ENCODE results near the gene ENGASE.

ENGASE gene

GRCh38 chr17:79093270-79093669 is 18.6 kb downstream of the ENGASE start:
- Histone ChIP-seq H3K36me3 (ENCODE audit: control insufficient read depth, insufficient read depth, low read length) (no peaks in the 10 kb centered on the region), H3K27me3 (replicated peaks; ENCODE audit: control insufficient read depth, insufficient read depth, low read length) (no peaks in the 10 kb centered on the region; the same call in 1 of the 2 replicates), H3K4me3 (replicated peaks; ENCODE audit: low read depth, low read length) (no peak overlapping the region)
- DNase-seq (ENCODE audit: extremely low read depth, insufficient read length) = no peak
- TF ChIP-seq CTCF (IDR thresholded peaks at IDR 0.05; ENCODE audit: insufficient read depth, low read length, poor library complexity, severe bottlenecking) = no peak

- Histone ChIP-seq H3K4me3 (replicated peaks; ENCODE audit: low read depth, low read length) (no peak overlapping the region), H3K27me3 (replicated peaks; ENCODE audit: control insufficient read depth, insufficient read depth, low read length) (peaks cover 2% of the 10 kb centered on the region), H3K36me3 (ENCODE audit: control insufficient read depth, insufficient read depth, low read length) (no peaks in the 10 kb centered on the region)
- no peak for TF ChIP-seq CTCF (IDR thresholded peaks at IDR 0.05; ENCODE audit: insufficient read depth, low read length, poor library complexity, severe bottlenecking)
- DNase-seq (ENCODE audit: extremely low read depth, insufficient read length) = no peak
Observed at GRCh38 chr17:79094261-79094660, 19.6 kb downstream of the ENGASE start.

GRCh38 chr17:79095345-79096055 is 20.9 kb downstream of the ENGASE start:
- DNase-seq (ENCODE audit: extremely low read depth, insufficient read length) = no peak
- Histone ChIP-seq H3K4me3 (replicated peaks; ENCODE audit: low read depth, low read length) (no peak overlapping the region), H3K36me3 (ENCODE audit: control insufficient read depth, insufficient read depth, low read length) (no peaks in the 10 kb centered on the region), H3K27me3 (replicated peaks; ENCODE audit: control insufficient read depth, insufficient read depth, low read length) (peaks cover 2% of the 10 kb centered on the region)
- TF ChIP-seq CTCF (IDR thresholded peaks at IDR 0.05; ENCODE audit: insufficient read depth, low read length, poor library complexity, severe bottlenecking) = no peak

GRCh38 chr17:79096477-79096876 is 21.9 kb downstream of the ENGASE start:
- H3K27me3 ChIP-seq (replicated peaks; ENCODE audit: control insufficient read depth, insufficient read depth, low read length) = peaks cover 2% of the 10 kb centered on the region
- TF ChIP-seq CTCF (IDR thresholded peaks at IDR 0.05; ENCODE audit: insufficient read depth, low read length, poor library complexity, severe bottlenecking) = no peak
- H3K4me3 ChIP-seq (replicated peaks; ENCODE audit: low read depth, low read length) = no peak overlapping the region

GRCh38 chr17:79097226-79098055 is 22.8 kb downstream of the ENGASE start:
- Histone ChIP-seq H3K36me3 (ENCODE audit: control insufficient read depth, insufficient read depth, low read length) (no peaks in the 10 kb centered on the region), H3K4me3 (replicated peaks; ENCODE audit: low read depth, low read length) (no peak overlapping the region), H3K27me3 (replicated peaks; ENCODE audit: control insufficient read depth, insufficient read depth, low read length) (peaks cover 2% of the 10 kb centered on the region)
- TF ChIP-seq CTCF (IDR thresholded peaks at IDR 0.05; ENCODE audit: insufficient read depth, low read length, poor library complexity, severe bottlenecking) = no peak
- no peak for DNase-seq (ENCODE audit: extremely low read depth, insufficient read length)

More at GRCh38 chr17:79096477-79096876, 21.9 kb downstream of the ENGASE start:
- DNase-seq (ENCODE audit: extremely low read depth, insufficient read length) = no peak
- no peaks in the 10 kb centered on the region for H3K36me3 ChIP-seq (ENCODE audit: control insufficient read depth, insufficient read depth, low read length)

All from GM06990 (cell line).